IgD-negative memory B cell (primary cell): ENCODE data around the gene GPR176. TPM values are rescaled to one million over a fixed set of nuclear protein-coding genes. Genes with fewer than 3 reads are reported as not detected.

Source experiments
- H3K27ac Mint-ChIP-seq, 3 donors: one replicate each; pipeline ENCODE4 v1.8.0; 2020 to 2022; ENCODE audit warnings: mild to moderate bottlenecking in 3 of 3, mixed read lengths in 3 of 3, moderate library complexity in 1 of 3
- H3K27me3 Mint-ChIP-seq: one replicate; pipeline ENCODE4 v1.8.0; 2021; ENCODE audit warnings: mixed read lengths
- H3K36me3 Mint-ChIP-seq: one replicate; pipeline ENCODE4 v1.8.0; 2020; ENCODE audit warnings: mild to moderate bottlenecking, mixed read lengths
- H3K4me1 Mint-ChIP-seq, 3 donors: one replicate each; pipeline ENCODE4 v1.8.0; 2020 to 2022; ENCODE audit warnings: mixed read lengths in 3 of 3, mild to moderate bottlenecking in 1 of 3
- H3K4me3 Mint-ChIP-seq, 4 donors: one replicate each; pipeline ENCODE4 v1.8.0; 2020 to 2022; ENCODE audit warnings: mild to moderate bottlenecking in 4 of 4, mixed read lengths in 4 of 4, moderate library complexity in 3 of 4
- H3K9me3 Mint-ChIP-seq, 3 donors: one replicate each; pipeline ENCODE4 v1.8.0; 2020 to 2021; ENCODE audit warnings: mixed read lengths in 3 of 3, mild to moderate bottlenecking in 1 of 3
- polyA plus RNA-seq: library from polyadenylated mRNA; unstranded; fragments of 300-500 nt; fragmentation: Illumina TruSeq; gene quantifications from one replicate; pipeline ENCODE4 v1.2.3, GENCODE V29; 2021

The GPR176 gene
- polyA plus RNA-seq, 1 donor from 2014 or later = 0.46 TPM

DNA sequence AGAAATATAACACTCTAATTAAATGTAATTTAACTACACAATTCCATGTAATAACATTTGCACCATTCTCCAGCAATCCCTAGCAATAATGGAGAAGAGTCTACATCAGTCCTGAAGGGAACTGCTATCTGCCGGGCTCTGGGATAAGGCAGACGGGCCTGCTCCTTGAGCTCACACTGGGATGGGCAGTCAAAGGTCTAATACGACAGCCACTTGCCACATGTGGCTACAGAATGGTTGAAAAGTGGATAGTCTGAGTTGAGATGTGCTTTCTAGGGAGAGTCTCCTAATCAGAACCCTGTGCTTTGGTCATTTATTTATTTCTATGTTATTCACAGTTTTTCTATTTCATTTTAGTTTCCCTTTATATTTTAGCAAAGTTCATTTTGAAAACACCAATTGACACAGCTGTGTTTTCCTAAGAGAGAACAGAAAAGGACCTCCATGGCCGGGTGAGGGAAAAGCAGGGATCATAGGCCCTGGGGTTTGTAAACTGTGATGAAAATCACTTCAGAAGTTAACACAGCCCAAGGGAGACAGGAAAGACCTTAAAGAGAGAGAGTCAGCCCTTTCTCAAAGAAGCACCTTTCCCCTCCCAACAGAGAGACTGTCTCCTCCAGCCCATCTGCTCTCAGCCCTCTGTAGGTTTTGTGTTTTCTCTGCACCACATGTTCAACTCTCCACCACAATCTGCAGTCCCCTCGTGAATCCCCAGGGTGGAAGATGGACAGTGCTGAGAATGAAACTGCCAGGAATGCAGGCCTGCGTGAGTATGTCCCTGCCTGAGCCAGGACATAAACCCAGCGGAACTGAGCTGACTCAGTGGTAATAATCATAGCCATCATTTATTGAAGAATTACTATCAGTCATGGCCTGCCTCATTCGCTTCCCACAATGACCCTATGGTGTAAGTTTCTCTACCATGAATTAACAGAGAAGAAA, 149.0 kb downstream of the GPR176 start:
- Mint-ChIP-seq H3K4me1 (peaks cover 2 to 8% (median 6%) of the 10 kb centered on the region in 3 donors), H3K27me3 (peaks cover 7% of the 10 kb centered on the region), H3K4me3 (no peak overlapping the region), H3K36me3 (peaks cover 2% of the 10 kb centered on the region), H3K9me3 (no peaks in the 10 kb centered on the region), H3K27ac (peak overlapping the region in 1 of 3 donors; percentile 6)

DNA sequence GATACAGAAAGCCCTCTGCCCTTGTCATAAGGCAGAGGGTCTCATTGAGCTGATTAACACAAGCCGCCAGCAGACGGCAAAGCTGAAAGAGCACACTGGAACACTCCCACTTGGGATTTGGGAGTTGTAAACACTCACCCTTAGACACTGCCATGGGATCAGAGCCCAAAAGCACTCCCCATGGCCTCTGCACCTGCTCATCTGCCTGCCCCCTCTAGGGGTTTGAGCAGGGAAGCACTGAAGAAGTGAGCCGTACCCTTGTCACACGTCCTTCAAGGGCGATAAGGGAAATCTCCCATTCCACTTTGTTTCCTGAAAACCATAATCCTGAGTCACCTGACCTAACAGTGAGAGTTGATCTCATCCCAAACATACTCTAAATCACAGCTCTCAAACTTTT, 152.1 kb downstream of the GPR176 start:
- peaks cover 2% of the 10 kb centered on the region for H3K27me3 Mint-ChIP-seq
- no peaks in the 10 kb centered on the region for H3K9me3 Mint-ChIP-seq
- no peaks in the 10 kb centered on the region for H3K4me1 Mint-ChIP-seq
- H3K36me3 Mint-ChIP-seq = no peaks in the 10 kb centered on the region
- no peak overlapping the region for H3K27ac Mint-ChIP-seq
- no peak overlapping the region for H3K4me3 Mint-ChIP-seq

DNA sequence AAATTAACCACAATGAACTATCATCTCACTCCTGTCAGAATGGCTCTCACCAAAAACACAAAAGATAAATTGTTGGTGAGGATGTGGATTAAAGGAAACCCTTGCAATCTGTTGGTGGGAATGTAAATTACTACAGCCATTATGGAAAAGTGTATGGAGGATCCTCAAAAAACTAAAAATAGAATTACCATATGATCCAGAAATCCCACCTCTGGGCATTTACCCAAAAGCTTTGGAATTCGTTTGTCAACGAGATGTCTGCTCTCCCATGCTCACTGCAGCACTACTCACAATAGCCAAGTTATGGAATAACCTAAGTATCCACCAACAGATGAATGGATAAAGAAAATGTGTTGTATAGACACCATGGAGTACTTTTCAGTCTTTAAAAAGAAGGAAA, 159.1 kb downstream of the GPR176 start:
- Mint-ChIP-seq H3K27me3 (peaks cover 5% of the 10 kb centered on the region), H3K4me3 (no peak overlapping the region), H3K27ac (no peak overlapping the region)

DNA sequence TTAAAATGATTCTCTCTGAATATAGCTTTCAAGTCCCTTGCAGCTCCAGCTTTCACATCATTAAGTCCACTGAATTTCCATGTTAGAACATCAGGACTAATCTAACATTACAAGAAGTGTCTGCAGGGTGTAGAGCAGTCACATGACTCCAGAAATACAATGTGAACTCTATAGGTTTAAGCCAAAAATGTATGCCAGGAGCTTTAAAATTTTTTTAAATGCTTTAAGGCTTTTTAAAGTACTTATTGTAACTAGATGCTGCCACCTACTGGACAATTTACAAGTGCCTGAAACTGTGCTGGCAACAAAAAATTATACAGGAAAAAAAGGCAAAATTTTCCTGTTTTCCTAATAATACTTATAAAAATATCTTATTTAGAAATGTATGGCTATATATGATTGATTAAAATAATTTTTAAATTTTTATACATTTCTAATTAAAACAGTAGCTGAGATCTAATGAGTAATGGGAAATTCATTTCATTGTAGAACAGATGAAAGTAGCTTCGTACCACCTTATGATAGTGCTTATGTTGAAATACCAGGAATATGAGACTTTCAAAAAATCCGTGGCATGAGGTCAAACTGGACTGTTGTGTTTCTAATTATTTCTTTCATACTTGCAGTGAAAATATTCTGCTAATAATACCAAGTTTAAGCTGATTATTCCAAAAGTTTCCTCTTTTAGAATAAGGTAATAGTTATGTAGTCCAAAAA, 163.1 kb downstream of the GPR176 start:
- no peak overlapping the region for H3K27ac Mint-ChIP-seq
- H3K27me3 Mint-ChIP-seq = peaks cover 3% of the 10 kb centered on the region
- no peaks in the 10 kb centered on the region for H3K36me3 Mint-ChIP-seq
- no peaks in the 10 kb centered on the region for H3K9me3 Mint-ChIP-seq
- H3K4me3 Mint-ChIP-seq = no peak overlapping the region
- no peaks in the 10 kb centered on the region for H3K4me1 Mint-ChIP-seq

More for the DNA sequence above, 159.1 kb downstream of the GPR176 start:
- Mint-ChIP-seq H3K9me3 (no peaks in the 10 kb centered on the region), H3K36me3 (no peaks in the 10 kb centered on the region), H3K4me1 (no peaks in the 10 kb centered on the region)

DNA sequence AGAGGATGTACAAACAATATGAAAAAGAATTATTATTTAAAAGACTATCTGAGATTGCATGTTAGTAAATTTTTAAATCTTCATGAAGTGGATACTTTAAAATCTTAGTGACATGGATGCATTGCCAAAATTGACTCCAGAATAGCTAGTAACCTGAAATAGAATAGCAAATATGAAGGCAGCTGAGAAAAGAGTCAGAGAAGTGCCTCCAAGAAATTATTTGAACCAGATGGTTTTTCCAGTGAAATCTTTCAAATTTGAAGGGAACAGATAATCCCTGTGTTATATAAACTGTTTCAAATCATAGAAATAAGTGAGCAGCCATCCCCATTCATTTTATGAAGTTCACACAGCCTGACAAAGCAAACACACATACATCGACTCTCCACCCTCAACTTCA, 167.1 kb downstream of the GPR176 start:
- peaks cover 8% of the 10 kb centered on the region for H3K27me3 Mint-ChIP-seq
- no peak overlapping the region for H3K4me3 Mint-ChIP-seq
- H3K27ac Mint-ChIP-seq = no peak overlapping the region
- H3K9me3 Mint-ChIP-seq = no peaks in the 10 kb centered on the region
- no peaks in the 10 kb centered on the region for H3K36me3 Mint-ChIP-seq
- no peaks in the 10 kb centered on the region for H3K4me1 Mint-ChIP-seq

DNA sequence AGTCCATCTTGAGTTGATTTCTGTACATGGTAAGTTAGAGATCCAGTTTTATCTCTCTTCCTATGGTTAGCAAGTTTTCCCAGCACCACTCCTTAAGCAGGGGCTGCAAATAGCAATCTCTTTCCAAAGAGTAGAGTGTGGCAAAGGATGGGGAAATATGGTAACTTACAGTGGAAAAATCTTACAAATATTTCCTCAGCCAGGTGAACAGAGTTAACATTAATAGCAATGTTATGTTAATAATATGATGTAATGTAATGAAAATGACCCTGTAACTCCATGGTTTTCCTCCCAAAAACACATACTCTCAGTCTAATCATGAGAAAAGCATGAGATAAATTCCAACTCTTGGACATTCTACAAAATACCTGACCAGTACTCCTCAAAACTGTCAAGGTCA, 167.8 kb downstream of the GPR176 start:
- Mint-ChIP-seq H3K36me3 (no peaks in the 10 kb centered on the region), H3K27ac (no peak overlapping the region), H3K9me3 (no peaks in the 10 kb centered on the region), H3K27me3 (peaks cover 8% of the 10 kb centered on the region), H3K4me3 (no peak overlapping the region), H3K4me1 (no peaks in the 10 kb centered on the region)

Other genes with a start within 250 kb of the GPR176 start
- 0.61 TPM for gene FSIP1, start 137.4 kb downstream of the GPR176 start, polyA plus RNA-seq
- gene EIF2AK4, start 13.8 kb upstream of the GPR176 start, polyA plus RNA-seq = 18.1 TPM
- 753 TPM for gene SRP14, start 118.9 kb upstream of the GPR176 start, polyA plus RNA-seq
- gene BMF, start 188.6 kb upstream of the GPR176 start, polyA plus RNA-seq = 5.8 TPM
- gene BUB1B, start 240.8 kb upstream of the GPR176 start, polyA plus RNA-seq = 0.55 TPM